ENCODE data around the gene ARHGEF9. TPM values are rescaled to one million over a fixed set of nuclear protein-coding genes. Genes with fewer than 3 reads are reported as not detected.

The ARHGEF9 gene
- total RNA-seq, 4 donors from 2014 or later: 18.7 to 21.4 (median 20.4) TPM

- peaks cover 7 to 22% (median 19%) of the 10 kb centered on the region in 4 donors for H3K4me1 ChIP-seq
- H3K27me3 ChIP-seq: no peaks in the 10 kb centered on the region
- DNase-seq (ENCODE audit: extremely low spot score): no peak
- intact Hi-C loops (cut with DNase I): no loop called here
- no peak for TF ChIP-seq EP300 (IDR thresholded peaks at IDR 0.05)
- no peak for TF ChIP-seq POLR2AphosphoS5 (IDR thresholded peaks at IDR 0.05)
- TF ChIP-seq, protein P1, sequence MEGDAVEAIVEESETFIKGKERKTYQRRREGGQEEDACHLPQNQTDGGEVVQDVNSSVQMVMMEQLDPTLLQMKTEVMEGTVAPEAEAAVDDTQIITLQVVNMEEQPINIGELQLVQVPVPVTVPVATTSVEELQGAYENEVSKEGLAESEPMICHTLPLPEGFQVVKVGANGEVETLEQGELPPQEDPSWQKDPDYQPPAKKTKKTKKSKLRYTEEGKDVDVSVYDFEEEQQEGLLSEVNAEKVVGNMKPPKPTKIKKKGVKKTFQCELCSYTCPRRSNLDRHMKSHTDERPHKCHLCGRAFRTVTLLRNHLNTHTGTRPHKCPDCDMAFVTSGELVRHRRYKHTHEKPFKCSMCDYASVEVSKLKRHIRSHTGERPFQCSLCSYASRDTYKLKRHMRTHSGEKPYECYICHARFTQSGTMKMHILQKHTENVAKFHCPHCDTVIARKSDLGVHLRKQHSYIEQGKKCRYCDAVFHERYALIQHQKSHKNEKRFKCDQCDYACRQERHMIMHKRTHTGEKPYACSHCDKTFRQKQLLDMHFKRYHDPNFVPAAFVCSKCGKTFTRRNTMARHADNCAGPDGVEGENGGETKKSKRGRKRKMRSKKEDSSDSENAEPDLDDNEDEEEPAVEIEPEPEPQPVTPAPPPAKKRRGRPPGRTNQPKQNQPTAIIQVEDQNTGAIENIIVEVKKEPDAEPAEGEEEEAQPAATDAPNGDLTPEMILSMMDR (IDR thresholded peaks at IDR 0.05): no peak
- no peak for TF ChIP-seq POLR2A (IDR thresholded peaks at IDR 0.05; ENCODE audit: low read depth)
- H3K27ac ChIP-seq (replicated peaks in 1 of 4): no peak overlapping the region
- no peaks in the 10 kb centered on the region for H3K9me3 ChIP-seq
- 67% methylated on average over 2 of the region's 2 CpGs for WGBS
- no peak overlapping the region for H3K4me3 ChIP-seq
- no peaks in the 10 kb centered on the region for H3K36me3 ChIP-seq
Observed at GRCh38 chrX:63744850-63745394, 40.1 kb downstream of the ARHGEF9 start.

- WGBS: 67% methylated on average over 2 of the region's 2 CpGs
- H3K9me3 ChIP-seq: no peaks in the 10 kb centered on the region
- no peaks in the 10 kb centered on the region for H3K27me3 ChIP-seq
- intact Hi-C loops (cut with DNase I): no loop called here
- DNase-seq (ENCODE audit: extremely low spot score): no peak
- H3K36me3 ChIP-seq: no peaks in the 10 kb centered on the region
- peaks cover 7 to 27% (median 23%) of the 10 kb centered on the region in 4 donors for H3K4me1 ChIP-seq
- no peak overlapping the region for H3K27ac ChIP-seq (replicated peaks in 1 of 4)
- no peak overlapping the region for H3K4me3 ChIP-seq
- TF ChIP-seq EP300 (IDR thresholded peaks at IDR 0.05) (no peak), POLR2A (IDR thresholded peaks at IDR 0.05; ENCODE audit: low read depth) (no peak), POLR2AphosphoS5 (IDR thresholded peaks at IDR 0.05) (no peak)
- TF ChIP-seq, protein P1 (IDR thresholded peaks at IDR 0.05): no peak
Observed at GRCh38 chrX:63743596-63743995, 41.4 kb downstream of the ARHGEF9 start.

DNA sequence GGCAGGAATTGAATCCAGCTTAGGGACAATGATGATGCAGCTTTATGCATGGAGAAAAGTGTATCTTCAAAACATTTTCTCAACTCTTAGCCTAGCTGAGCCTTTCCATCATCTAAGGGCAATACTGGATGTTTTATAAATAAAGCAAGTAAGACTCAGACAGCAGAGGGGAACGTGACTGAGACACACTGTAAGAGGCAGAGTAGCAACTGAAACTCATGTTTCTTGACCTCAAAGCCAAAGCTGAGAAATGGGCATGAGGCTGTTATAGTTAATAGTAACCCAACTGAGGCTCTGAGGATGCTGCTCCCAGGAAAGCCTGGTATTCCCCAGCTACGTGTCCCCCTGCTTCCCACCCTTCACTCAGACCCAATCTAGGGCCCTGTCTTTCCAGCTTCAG lies 44.6 kb downstream of the ARHGEF9 start:
- H3K4me1 ChIP-seq: peaks cover 0 to 12% (median 7%) of the 10 kb centered on the region in 4 donors
- H3K36me3 ChIP-seq: no peaks in the 10 kb centered on the region
- no peaks in the 10 kb centered on the region for H3K27me3 ChIP-seq
- H3K27ac ChIP-seq (replicated peaks in 1 of 4): no peak overlapping the region
- H3K4me3 ChIP-seq: no peak overlapping the region
- WGBS: 42% methylated on average over 2 of the region's 2 CpGs
- H3K9me3 ChIP-seq: no peaks in the 10 kb centered on the region
- TF ChIP-seq POLR2A (IDR thresholded peaks at IDR 0.05; ENCODE audit: low read depth): no peak
- TF ChIP-seq POLR2AphosphoS5 (IDR thresholded peaks at IDR 0.05): no peak
- TF ChIP-seq EP300 (IDR thresholded peaks at IDR 0.05): no peak
- TF ChIP-seq, protein P1 (IDR thresholded peaks at IDR 0.05): no peak
- DNase-seq (ENCODE audit: extremely low spot score): no peak
- intact Hi-C loops (cut with DNase I): no loop called here

DNA sequence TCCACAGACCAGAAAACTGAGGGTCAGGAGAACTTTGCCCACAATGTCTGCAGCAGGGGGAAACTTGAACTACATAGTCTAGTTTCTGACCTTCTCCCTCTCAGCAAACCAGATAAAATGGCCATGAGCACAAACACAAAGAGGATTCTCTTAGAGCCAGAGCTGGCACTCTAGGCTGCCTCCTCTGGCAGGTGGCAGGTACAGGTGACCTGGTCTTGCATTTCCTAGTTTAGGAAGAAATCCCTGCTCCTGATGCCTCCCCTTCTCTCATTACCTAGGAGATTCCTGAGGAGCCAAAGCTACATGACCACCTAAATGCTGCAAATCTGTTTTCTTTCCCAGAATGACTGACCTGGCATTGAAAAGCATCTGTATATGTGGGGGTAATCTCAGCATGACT lies 45.1 kb downstream of the ARHGEF9 start:
- Histone ChIP-seq H3K9me3 (no peaks in the 10 kb centered on the region), H3K4me1 (peaks cover 0 to 12% (median 7%) of the 10 kb centered on the region in 4 donors), H3K36me3 (no peaks in the 10 kb centered on the region), H3K27me3 (no peaks in the 10 kb centered on the region), H3K4me3 (no peak overlapping the region), H3K27ac (replicated peaks in 1 of 4) (no peak overlapping the region)
- intact Hi-C loops (cut with DNase I): no loop called here
- no peak for TF ChIP-seq EP300 (IDR thresholded peaks at IDR 0.05)
- TF ChIP-seq, protein P1 (IDR thresholded peaks at IDR 0.05): no peak
- TF ChIP-seq POLR2AphosphoS5 (IDR thresholded peaks at IDR 0.05): no peak
- TF ChIP-seq POLR2A (IDR thresholded peaks at IDR 0.05; ENCODE audit: low read depth): no peak
- DNase-seq (ENCODE audit: extremely low spot score): no peak

GRCh38 chrX:63738696-63739095 lies 46.3 kb downstream of the ARHGEF9 start:
- Histone ChIP-seq H3K36me3 (no peaks in the 10 kb centered on the region), H3K4me3 (no peak overlapping the region), H3K27me3 (no peaks in the 10 kb centered on the region), H3K4me1 (peaks cover 0 to 12% (median 7%) of the 10 kb centered on the region in 4 donors), H3K9me3 (no peaks in the 10 kb centered on the region), H3K27ac (replicated peaks in 1 of 4) (no peak overlapping the region)
- DNase-seq (ENCODE audit: extremely low spot score): no peak
- intact Hi-C loops (cut with DNase I): no loop called here
- WGBS: 55% methylated on average over 1 of the region's 1 CpG
- no peak for TF ChIP-seq POLR2A (IDR thresholded peaks at IDR 0.05; ENCODE audit: low read depth)
- TF ChIP-seq EP300 (IDR thresholded peaks at IDR 0.05): no peak
- no peak for TF ChIP-seq POLR2AphosphoS5 (IDR thresholded peaks at IDR 0.05)
- TF ChIP-seq, protein P1 (IDR thresholded peaks at IDR 0.05): no peak
